Measurements from ENCODE around the gene TAL1.
"Not testable (repeated sequence)": the region's sequence is repeated elsewhere in the genome, so short reads cannot be mapped to it uniquely, and the experiment has no call there.

Gene TAL1

DNA sequence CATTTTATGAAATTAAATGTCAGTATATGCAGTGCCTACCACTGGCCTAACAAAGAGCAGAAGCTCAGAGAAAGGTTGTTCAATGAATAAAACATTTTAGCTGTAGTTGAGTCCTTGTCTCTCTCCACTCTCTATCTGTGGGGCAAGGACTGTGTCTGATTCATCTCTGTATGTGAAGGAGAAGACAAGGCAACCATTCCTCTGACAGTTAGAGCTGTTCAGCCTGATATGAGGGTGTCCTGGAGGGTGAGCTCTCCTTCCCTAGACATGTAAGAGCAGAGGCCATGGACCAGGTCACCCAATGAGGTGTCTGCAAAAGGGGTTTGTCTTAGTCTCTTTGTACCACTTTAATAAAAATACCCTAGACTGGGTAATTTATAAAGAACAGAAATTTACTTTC lies 37.7 kb downstream of the TAL1 start:
- TF ChIP-seq, protein P1, sequence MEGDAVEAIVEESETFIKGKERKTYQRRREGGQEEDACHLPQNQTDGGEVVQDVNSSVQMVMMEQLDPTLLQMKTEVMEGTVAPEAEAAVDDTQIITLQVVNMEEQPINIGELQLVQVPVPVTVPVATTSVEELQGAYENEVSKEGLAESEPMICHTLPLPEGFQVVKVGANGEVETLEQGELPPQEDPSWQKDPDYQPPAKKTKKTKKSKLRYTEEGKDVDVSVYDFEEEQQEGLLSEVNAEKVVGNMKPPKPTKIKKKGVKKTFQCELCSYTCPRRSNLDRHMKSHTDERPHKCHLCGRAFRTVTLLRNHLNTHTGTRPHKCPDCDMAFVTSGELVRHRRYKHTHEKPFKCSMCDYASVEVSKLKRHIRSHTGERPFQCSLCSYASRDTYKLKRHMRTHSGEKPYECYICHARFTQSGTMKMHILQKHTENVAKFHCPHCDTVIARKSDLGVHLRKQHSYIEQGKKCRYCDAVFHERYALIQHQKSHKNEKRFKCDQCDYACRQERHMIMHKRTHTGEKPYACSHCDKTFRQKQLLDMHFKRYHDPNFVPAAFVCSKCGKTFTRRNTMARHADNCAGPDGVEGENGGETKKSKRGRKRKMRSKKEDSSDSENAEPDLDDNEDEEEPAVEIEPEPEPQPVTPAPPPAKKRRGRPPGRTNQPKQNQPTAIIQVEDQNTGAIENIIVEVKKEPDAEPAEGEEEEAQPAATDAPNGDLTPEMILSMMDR (conservative IDR thresholded peaks at IDR 0.05; ENCODE audit: low read depth) = no peak
- no peak overlapping the region for H3K27ac ChIP-seq
- no peak for DNase-seq (ENCODE audit: low spot score)
- CTCF ChIA-PET = interaction anchor here (1.5 to 3.0 kb wide), 4 partner anchors 11 to 68 kb away, joined by 4 to 23 read pairs (median 10); no protein-coding TSS in a partner anchor
- POLR2A ChIA-PET (ENCODE audit: low non-redundant PET) = no interaction called here

GRCh38 chr1:47193496-47193895 lies 38.5 kb downstream of the TAL1 start:
- H3K27ac ChIP-seq = not testable (repeated sequence)
- POLR2A ChIA-PET (ENCODE audit: low non-redundant PET) = interaction anchor here (1.0 kb wide), 1 partner anchor 14 kb away, joined by 4 read pairs; no protein-coding TSS in a partner anchor

DNA sequence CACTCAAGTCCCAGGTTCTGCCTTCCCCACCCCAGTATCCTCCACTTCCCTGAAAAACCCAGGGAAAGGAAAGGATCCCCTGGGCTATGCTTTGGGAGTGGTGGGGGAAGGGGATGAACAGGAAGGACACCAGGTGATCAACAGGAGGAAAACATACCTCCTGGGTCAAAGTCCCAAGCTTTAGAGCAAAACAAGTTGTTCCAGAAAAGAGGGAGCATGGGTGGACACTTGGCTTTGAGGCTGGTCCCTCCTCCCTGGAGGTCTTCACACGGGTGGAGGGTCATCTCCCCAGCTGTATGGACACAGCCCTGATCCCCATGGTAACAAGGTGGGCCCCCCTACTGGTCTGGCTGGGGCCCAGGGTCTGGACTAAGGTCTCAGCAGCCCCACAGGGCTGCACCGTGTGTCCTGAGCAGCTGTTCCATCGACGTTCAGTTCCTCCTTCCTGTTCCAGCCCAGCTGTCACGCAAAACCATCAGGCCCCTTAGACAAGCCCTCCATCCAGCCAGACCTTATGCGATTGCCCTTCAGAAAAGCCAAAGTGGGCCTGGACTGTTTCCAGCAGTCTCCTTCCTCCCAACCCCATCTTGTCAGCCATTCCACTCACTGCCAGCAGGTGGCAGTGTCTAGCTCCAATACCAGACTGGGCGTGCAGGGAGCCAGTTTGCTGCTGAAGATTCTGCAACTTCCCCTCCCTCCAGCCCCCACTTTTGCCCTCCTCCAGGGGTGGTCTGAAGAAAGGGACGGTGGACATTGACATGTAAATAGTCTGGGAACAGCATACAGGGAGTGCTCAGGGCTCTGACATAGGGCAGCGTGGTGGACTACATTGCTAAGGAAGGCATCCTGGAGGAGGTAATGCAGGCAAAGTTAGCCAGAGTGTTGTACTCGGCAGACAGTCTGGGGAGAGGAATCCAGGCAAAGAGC lies 39.3 kb downstream of the TAL1 start:
- no peak overlapping the region for H3K27ac ChIP-seq
- ChIA-PET CTCF (interaction anchor here (0.5 to 3.0 kb wide), 22 partner anchors 8 to 1727 kb away, joined by 3 to 23 read pairs (median 4); no protein-coding TSS in a partner anchor), POLR2A (ENCODE audit: low non-redundant PET) (interaction anchor here (1.0 kb wide), 1 partner anchor 14 kb away, joined by 4 read pairs; no protein-coding TSS in a partner anchor)
- TF ChIP-seq, protein P1 (conservative IDR thresholded peaks at IDR 0.05; ENCODE audit: low read depth) = peak; percentile 91
- DNase-seq (ENCODE audit: low spot score) = peak; percentile 73

More at GRCh38 chr1:47193496-47193895, 38.5 kb downstream of the TAL1 start:
- not testable (repeated sequence) for DNase-seq (ENCODE audit: low spot score)
- CTCF ChIA-PET = interaction anchor here (0.6 to 3.0 kb wide), 17 partner anchors 8 to 1727 kb away, joined by 3 to 23 read pairs (median 4); no protein-coding TSS in a partner anchor

- POLR2A ChIA-PET (ENCODE audit: low non-redundant PET) = no interaction called here
- CTCF ChIA-PET = interaction anchor here (0.6 to 3.0 kb wide), 11 partner anchors 8 to 200 kb away, joined by 3 to 23 read pairs (median 7); no protein-coding TSS in a partner anchor
- TF ChIP-seq, protein P1 (conservative IDR thresholded peaks at IDR 0.05; ENCODE audit: low read depth) = no peak
- H3K27ac ChIP-seq = peak overlapping the region; percentile 90; the same call in 1 of the 2 replicates
- DNase-seq (ENCODE audit: low spot score) = no peak
These were observed 40.0 kb downstream of the TAL1 start for GRCh38 chr1:47191940-47192457.

DNA sequence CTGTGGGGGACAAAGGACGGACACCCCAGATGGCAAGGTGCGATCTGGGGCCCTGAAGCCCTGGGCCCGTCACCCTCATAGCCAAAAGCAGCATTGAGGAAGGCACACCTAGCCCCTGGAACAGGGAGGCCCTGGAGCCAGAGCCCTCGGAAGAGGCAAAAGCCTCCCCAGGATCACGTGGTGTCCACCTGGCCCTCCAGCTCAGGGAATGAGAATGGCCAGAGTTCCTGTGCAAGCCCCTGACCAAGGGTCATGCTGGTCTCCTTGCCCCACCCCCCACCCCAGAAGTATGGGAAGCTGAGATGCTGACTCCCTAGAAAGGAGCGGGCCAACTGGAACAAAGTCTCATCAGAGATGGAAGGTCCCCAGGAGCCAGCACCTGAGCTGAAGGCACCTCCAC lies 41.2 kb downstream of the TAL1 start:
- ChIA-PET POLR2A (ENCODE audit: low non-redundant PET) (no interaction called here), CTCF (interaction anchor here (0.5 to 1.6 kb wide), 4 partner anchors 9 to 147 kb away, joined by 3 to 11 read pairs (median 4); no protein-coding TSS in a partner anchor)
- no peak for DNase-seq (ENCODE audit: low spot score)
- TF ChIP-seq, protein P1 (conservative IDR thresholded peaks at IDR 0.05; ENCODE audit: low read depth) = no peak
- peak overlapping the region; percentile 90 for H3K27ac ChIP-seq

DNA sequence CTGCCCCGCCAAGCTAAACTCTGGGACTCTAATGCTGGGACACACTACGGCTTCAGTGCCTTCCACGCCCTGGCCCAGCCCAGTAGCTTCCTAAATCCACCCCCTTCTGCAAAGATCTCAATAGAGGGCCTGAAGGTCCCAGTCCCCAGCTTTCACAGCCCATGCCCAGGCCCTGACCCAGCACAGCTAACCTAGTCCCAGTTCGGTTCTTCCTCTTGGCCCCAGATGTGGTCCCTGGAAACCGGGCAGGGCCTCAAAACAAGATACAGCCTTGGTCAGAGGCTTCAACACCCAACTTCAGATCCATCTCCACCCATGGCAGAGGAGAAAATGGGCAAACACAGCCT lies 41.5 kb downstream of the TAL1 start:
- peak overlapping the region; percentile 90 for H3K27ac ChIP-seq
- TF ChIP-seq, protein P1 (conservative IDR thresholded peaks at IDR 0.05; ENCODE audit: low read depth) = no peak
- POLR2A ChIA-PET (ENCODE audit: low non-redundant PET) = interaction anchor here (0.9 kb wide), 1 partner anchor 11 kb away, joined by 3 read pairs; no protein-coding TSS in a partner anchor
- DNase-seq (ENCODE audit: low spot score) = no peak
- CTCF ChIA-PET = interaction anchor here (0.6 to 1.6 kb wide), 3 partner anchors 11 to 148 kb away, joined by 3 to 11 read pairs (median 5); no protein-coding TSS in a partner anchor

Data from RWPE1 (cell line).